DMS153 treated with DMSO at 0.1 percent for 48 hours (cell line): Measurements from ENCODE around the gene ARHGAP28.

ENCODE experiments used
- DNase-seq: peaks from one replicate; lab custom pipeline; 2025; ENCODE audit not compliant: unreplicated experiment; lab: John Stamatoyannopoulos, UW

Gene ARHGAP28

DNA sequence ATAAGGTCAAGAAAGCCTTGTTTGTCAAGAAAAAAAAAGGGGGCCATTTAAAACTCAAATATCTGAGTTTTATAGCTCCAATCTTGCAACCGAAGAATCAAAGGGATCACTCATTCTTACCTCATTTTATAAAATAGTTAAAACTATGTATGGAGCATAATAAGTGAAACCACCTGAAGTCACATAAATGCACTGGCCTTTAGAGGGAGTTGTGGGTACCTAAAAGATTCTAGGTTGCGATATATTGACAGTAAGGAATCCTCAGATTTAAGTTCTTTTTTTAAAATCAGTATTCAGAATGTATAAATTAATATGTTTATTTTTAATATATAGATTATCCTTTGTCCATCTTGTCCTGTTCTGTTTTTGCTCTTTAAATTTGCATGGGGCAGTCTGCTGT lies 3.4 kb downstream of the ARHGAP28 start:
- DNase-seq: no peak

DNA sequence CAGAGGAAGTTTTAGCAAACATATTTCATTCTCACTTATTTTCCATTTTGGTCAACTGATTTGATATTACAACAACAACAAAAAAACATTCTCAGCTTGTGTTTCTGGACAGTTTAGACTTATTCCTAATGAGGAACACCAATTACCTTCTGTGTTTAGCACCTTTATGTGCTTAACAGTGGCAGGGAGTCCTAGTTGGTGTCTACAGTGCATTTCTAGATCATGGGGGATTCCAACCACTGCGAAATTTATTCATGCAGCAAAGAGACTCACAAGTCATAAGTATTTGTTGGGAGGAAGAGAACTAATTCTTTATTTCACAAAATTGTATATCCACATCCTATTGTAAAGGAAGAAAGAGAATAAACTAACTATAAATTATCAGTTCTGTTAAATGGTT lies 4.2 kb downstream of the ARHGAP28 start:
- no peak for DNase-seq

- DNase-seq: no peak
Measured at GRCh38 chr18:6734726-6735430, 5.4 kb downstream of the ARHGAP28 start.

- no peak for DNase-seq
Measured at GRCh38 chr18:6737833-6738232, 8.3 kb downstream of the ARHGAP28 start.

DNA sequence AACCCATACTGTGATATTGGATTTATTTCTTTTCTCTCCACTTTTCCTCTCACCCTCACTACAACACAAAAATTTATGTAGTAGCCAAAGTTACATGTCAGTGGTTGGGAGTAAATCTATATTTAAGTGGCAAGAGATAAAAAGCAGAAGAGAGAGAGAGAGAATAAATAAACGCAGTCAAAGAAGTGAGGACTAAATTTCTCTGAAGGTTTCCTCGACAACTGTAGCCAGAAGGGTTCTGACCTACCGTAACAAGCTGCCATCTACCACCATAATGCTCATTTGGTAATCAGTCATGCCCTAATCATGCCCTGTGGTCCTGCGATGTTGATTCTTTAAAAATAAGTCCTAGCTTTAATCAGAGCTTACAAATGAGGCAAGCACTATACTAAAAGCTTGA lies 9.1 kb downstream of the ARHGAP28 start:
- DNase-seq: no peak

DNA sequence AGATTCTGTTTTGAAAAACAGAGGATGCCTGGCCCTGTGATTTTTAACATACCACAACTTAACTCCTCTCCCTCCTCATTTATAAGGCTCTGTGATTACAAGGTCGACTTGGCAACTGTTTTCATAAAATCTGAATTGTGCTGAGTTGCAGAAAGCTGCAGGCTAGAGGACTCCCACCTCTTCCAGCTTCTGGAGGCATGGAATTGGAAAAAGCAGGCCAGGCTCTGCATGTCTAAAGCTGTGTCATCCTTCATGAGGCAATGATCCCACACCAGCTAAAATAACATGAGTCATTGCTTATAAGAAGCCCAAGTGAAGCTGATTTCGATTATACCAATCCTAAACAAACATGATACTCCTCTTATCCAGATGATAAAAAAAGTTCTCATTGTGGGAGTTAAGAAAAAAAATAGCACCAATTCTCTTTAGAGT lies 11.7 kb downstream of the ARHGAP28 start:
- no peak for DNase-seq

- DNase-seq: no peak
Measured at GRCh38 chr18:6741786-6742185, 12.3 kb downstream of the ARHGAP28 start.

- DNase-seq: no peak
Measured at GRCh38 chr18:6743999-6744398, 14.5 kb downstream of the ARHGAP28 start.

GRCh38 chr18:6744816-6745455 lies 15.4 kb downstream of the ARHGAP28 start:
- DNase-seq: no peak

- no peak for DNase-seq
Measured at GRCh38 chr18:6745504-6746031, 16.1 kb downstream of the ARHGAP28 start.

GRCh38 chr18:6746386-6746960 lies 17.0 kb downstream of the ARHGAP28 start:
- no peak for DNase-seq

DNA sequence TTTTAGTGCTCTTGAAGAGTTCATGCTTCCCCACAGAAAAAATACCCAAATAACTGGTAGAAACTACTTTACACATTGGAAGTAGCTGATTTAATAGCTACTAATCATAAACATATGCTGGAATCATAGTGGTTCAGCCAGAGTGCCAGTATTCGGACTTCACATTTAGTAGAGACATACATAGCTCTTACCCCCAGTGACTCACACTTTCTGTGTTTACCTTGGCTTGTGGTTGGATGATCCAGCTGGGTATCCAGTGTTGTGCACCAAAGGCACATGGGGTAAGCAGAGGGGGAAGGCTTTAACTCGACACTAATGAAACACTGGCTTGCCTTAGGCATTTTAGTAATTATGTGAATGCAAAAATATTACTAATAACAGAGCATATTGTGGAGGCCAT lies 18.1 kb downstream of the ARHGAP28 start:
- no peak for DNase-seq

GRCh38 chr18:6748241-6748640 lies 18.7 kb downstream of the ARHGAP28 start:
- no peak for DNase-seq

GRCh38 chr18:6750411-6750810 lies 20.9 kb downstream of the ARHGAP28 start:
- no peak for DNase-seq

- no peak for DNase-seq
Measured at GRCh38 chr18:6751222-6751621, 21.7 kb downstream of the ARHGAP28 start.

GRCh38 chr18:6752202-6752860 lies 22.8 kb downstream of the ARHGAP28 start:
- DNase-seq: no peak

DNA sequence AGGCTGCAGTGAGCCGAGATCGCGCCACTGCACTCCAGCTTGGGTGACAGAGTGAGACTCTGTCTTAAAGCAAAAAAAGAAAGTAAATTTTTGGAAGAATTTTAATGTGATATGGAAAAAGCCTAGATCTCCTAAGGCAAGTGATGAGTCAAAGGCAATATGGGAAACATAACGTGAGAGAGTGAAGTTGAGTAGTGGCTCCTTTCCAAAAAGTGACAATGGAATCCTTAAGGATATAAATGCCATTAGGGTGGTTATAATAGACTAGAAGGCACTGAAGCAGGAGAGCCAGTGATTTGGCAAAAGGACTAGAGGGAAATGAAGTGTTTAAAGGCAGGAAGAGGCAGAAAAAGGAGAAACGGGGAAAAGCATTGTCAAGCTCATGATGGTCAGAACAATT lies 25.6 kb downstream of the ARHGAP28 start:
- DNase-seq: no peak

DNA sequence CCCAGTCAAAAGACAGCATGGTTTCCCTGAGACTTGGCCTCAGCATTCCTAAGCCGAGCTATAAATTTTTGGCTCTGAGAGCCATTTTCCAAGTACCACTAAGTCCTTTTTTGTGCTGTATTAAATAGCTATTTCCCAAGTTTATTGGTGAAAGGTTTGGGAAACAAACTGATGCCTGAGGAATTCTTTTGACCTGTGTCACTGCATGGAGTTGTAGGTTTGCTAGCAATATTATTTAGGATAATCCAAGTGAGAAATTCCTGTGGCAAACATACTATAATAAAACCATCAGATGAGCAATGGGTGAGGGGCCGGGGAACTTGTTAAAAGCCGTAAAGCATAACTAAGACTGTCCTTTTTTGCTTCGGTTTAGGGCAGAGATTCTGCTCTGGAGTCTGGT lies 28.4 kb downstream of the ARHGAP28 start:
- no peak for DNase-seq

- DNase-seq: no peak
Measured at GRCh38 chr18:6759579-6759978, 30.1 kb downstream of the ARHGAP28 start.

DNA sequence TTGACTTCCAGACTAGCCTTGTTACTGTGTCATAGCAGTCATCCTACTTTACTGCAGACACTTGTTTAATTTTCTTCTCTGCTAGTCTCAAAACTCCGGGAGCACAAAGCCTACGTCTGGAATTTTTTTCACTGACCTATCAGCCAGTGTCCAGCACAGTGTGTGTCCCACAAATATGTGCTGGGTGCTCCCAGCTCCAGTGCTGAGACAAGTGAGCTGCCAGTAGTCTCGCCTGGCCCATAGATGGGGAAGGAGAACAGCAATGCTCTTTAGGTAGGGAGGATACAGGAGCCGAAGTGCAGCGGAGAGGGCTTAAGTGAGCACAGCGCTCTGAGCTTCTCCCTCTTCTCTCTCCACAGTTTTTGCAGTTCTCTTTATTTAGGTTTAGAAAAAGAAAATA lies 34.0 kb downstream of the ARHGAP28 start:
- no peak for DNase-seq

- no peak for DNase-seq
Measured at GRCh38 chr18:6764382-6764781, 34.9 kb downstream of the ARHGAP28 start.

DNA sequence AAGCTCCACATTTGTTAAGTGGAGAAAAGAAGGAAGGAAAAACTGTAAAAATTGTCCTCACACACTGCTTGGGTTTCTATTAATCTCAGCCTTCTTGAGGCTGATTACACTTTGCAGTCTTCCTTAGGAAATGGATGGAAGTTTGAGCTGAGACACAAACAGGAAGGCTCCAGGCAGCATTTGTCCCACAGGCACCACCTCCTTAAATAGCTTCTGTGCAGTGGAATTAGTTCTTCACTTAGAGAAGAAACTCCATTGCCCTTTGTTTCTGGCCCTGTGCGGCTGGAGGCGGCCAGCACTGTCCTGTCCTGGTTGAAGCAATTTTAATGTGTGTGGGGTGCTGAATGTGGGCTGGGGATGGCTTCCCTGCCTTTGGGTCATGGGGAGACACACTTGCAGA lies 44.3 kb downstream of the ARHGAP28 start:
- no peak for DNase-seq
